HepG2 (cell line): Measurements from ENCODE around the gene TNIP1. TPM values are rescaled to one million over a fixed set of nuclear protein-coding genes. Genes with fewer than 3 reads are reported as not detected.

ENCODE experiments used
- ATAC-seq: fragments of 200-7000 bp; cut with Tn5 transposase; 3 replicates; pipeline ENCODE4 v1.9.1; 2020; ENCODE audit warnings: mild to moderate bottlenecking, moderate library complexity
- BruUV-seq: library from RNA; stranded (reverse); fragments of 400-500 nt; replicated peaks from 2 replicates; lab custom pipeline; 2021; lab: Mats Ljungman, UMichigan
- CTCF ChIA-PET: fragments of 300-600 bp; formaldehyde crosslinking; extraction: SDS; loops from one replicate; lab custom pipeline; 2021; ENCODE audit warnings: low total read pairs, inconsistent platforms, low intra/inter-chr PET ratio; lab: Yijun Ruan, JAX
- POLR2A ChIA-PET: fragments of 350-600 bp; sonication (Branson Sonifier 250); formaldehyde crosslinking; loops from one replicate; lab custom pipeline; 2020; ENCODE audit warnings: antibody characterized with exemption, inconsistent platforms; lab: Yijun Ruan, JAX
- DNase-seq: peaks from one replicate; pipeline ENCODE4 v3.0.0-alpha.2; 2015; ENCODE audit warnings: low spot score
- FAIRE-seq: peaks from 3 replicates; lab custom pipeline; 2011; peaks lifted over from hg19 to GRCh38; lab: Jason Lieb, UNC
- H2AFZ ChIP-seq: one replicate; pipeline ENCODE4 v1.6.1; 2011; ENCODE audit warnings: low read length, inconsistent platforms
- H3K27ac ChIP-seq: fragments of 300-600 bp; 3 replicates; pipeline ENCODE4 v1.8.0; 2011; ENCODE audit warnings: mixed run types, mild to moderate bottlenecking, mixed read lengths, low read length, inconsistent platforms; ENCODE audit not compliant: insufficient read depth; ENCODE audit errors: extremely low read length
- H3K27me3 ChIP-seq, 2 experiments: fragments of 200-600 bp in 1 of 2; 2 replicates in 1 of 2; 3 replicates in 1 of 2; pipeline versions ENCODE4 v1.6.0 to v1.8.0; 2011; ENCODE audit warnings: low read length in 2 of 2, mild to moderate bottlenecking in 2 of 2, moderate library complexity in 2 of 2, inconsistent platforms in 1 of 2; ENCODE audit not compliant: insufficient read depth in 2 of 2, control insufficient read depth in 1 of 2
- H3K36me3 ChIP-seq, 2 experiments: fragments of 200-600 bp in 1 of 2; replicated peaks in 1 of 2; 2 replicates in 1 of 2; 3 replicates in 1 of 2; pipeline versions ENCODE4 v1.5.1 to v1.8.0; 2011; ENCODE audit warnings: low read length in 2 of 2, inconsistent platforms in 1 of 2; ENCODE audit not compliant: insufficient read depth in 2 of 2, control insufficient read depth in 1 of 2
- H3K4me1 ChIP-seq: 2 replicates; pipeline ENCODE4 v1.5.1; 2012; ENCODE audit warnings: low read length, inconsistent platforms; ENCODE audit not compliant: insufficient read depth
- H3K4me2 ChIP-seq: 2 replicates; pipeline ENCODE4 v1.6.0; 2011; ENCODE audit warnings: low read depth, low read length, inconsistent platforms
- H3K4me3 ChIP-seq, 3 experiments: fragments of 200-600 bp in 1 of 3; sonication (generic), shearing (Covaris generic) in 1 of 3; replicated peaks in 1 of 3; 2 replicates each; pipeline ENCODE4 v1.5.1; 2011 to 2016; ENCODE audit warnings: low read length in 3 of 3, inconsistent platforms in 2 of 3, low read depth in 2 of 3, mild to moderate bottlenecking in 2 of 3, control low read depth in 1 of 3, mixed read lengths in 1 of 3; ENCODE audit not compliant: insufficient read depth in 1 of 3
- H3K79me2 ChIP-seq: one replicate; pipeline ENCODE4 v1.6.1; 2011; ENCODE audit warnings: low read length, inconsistent platforms; ENCODE audit not compliant: insufficient read depth
- H3K9ac ChIP-seq: 2 replicates; pipeline ENCODE4 v1.6.0; 2011; ENCODE audit warnings: mild to moderate bottlenecking, low read depth, low read length, inconsistent platforms; ENCODE audit not compliant: insufficient read depth
- H3K9me3 ChIP-seq: 2 replicates; pipeline ENCODE4 v1.5.1; 2012; ENCODE audit warnings: mild to moderate bottlenecking, low read length
- H4K20me1 ChIP-seq: 2 replicates; pipeline ENCODE4 v1.6.0; 2011; ENCODE audit warnings: inconsistent platforms, mild to moderate bottlenecking, low read length, moderate library complexity; ENCODE audit not compliant: insufficient read depth
- AHDC1 ChIP-seq: sonication (generic); formaldehyde crosslinking; IDR thresholded peaks from 2 replicates; pipeline ENCODE4 v1.5.1; 2020; ENCODE audit warnings: mild to moderate bottlenecking, missing genetic modification reagents, borderline replicate concordance
- EEA1 ChIP-seq: sonication (generic); formaldehyde crosslinking; IDR thresholded peaks from 2 replicates; pipeline ENCODE4 v1.5.1; 2020; ENCODE audit warnings: mild to moderate bottlenecking, missing genetic modification reagents, borderline replicate concordance
- GTF2F1 ChIP-seq: fragments of 150-350 bp; IDR thresholded peaks from 2 replicates; pipeline ENCODE4 v1.6.1; 2014; ENCODE audit warnings: low read length
- KDM2A ChIP-seq: sonication (generic); formaldehyde crosslinking; IDR thresholded peaks from 2 replicates; pipeline ENCODE4 v1.4.0; 2020; ENCODE audit warnings: low read depth, missing genetic modification reagents, borderline replicate concordance
- NR0B2 ChIP-seq: sonication (generic); formaldehyde crosslinking; IDR thresholded peaks from 2 replicates; pipeline ENCODE4 v1.4.0; 2020; ENCODE audit warnings: mild to moderate bottlenecking, missing genetic modification reagents
- POLR2A ChIP-seq, 2 experiments: IDR thresholded peaks; 2 replicates each; pipeline ENCODE4 v1.6.1; 2011; ENCODE audit warnings: low read depth in 2 of 2, low read length in 2 of 2, mild to moderate bottlenecking in 1 of 2, moderate library complexity in 1 of 2; ENCODE audit not compliant: insufficient read depth in 1 of 2
- POLR2AphosphoS5 ChIP-seq: IDR thresholded peaks from 2 replicates; pipeline ENCODE4 v1.6.1; 2012; ENCODE audit warnings: low read depth, low read length
- SATB2 ChIP-seq: sonication (generic); formaldehyde crosslinking; IDR thresholded peaks from 2 replicates; pipeline ENCODE4 v1.5.0; 2020; ENCODE audit warnings: missing genetic modification reagents
- ZBTB3 ChIP-seq: sonication (generic); formaldehyde crosslinking; IDR thresholded peaks from 2 replicates; pipeline ENCODE4 v1.4.0; 2020; ENCODE audit warnings: low read depth, mild to moderate bottlenecking, moderate library complexity, missing genetic modification reagents, borderline replicate concordance
- ZNF263 ChIP-seq: sonication (generic); formaldehyde crosslinking; IDR thresholded peaks from 2 replicates; pipeline ENCODE4 v1.4.0; 2020; ENCODE audit warnings: missing genetic modification reagents
- ZNF556 ChIP-seq: sonication (generic); formaldehyde crosslinking; IDR thresholded peaks from 2 replicates; pipeline ENCODE4 v1.4.0; 2020; ENCODE audit warnings: mild to moderate bottlenecking, missing genetic modification reagents, borderline replicate concordance
- ZNF883 ChIP-seq: sonication (generic); formaldehyde crosslinking; IDR thresholded peaks from 2 replicates; pipeline ENCODE4 v1.5.1; 2020; ENCODE audit warnings: mild to moderate bottlenecking, missing genetic modification reagents; ENCODE audit errors: not compliant biosample characterization
- ZSCAN21 ChIP-seq: sonication (generic); formaldehyde crosslinking; IDR thresholded peaks from 2 replicates; pipeline ENCODE4 v1.8.0; 2022; ENCODE audit warnings: mild to moderate bottlenecking, missing genetic modification reagents, moderate library complexity, borderline replicate concordance
- WGBS: methylation state at CpG from one replicate; pipeline ENCODE4 v1.1.6; 2017; ENCODE audit warnings: low lambda C conversion rate; 5-methylcytosine and 5-hydroxymethylcytosine counted together
- in situ Hi-C: cut with HindIII; loops from 2 replicates; pipeline ENCODE4 v1.10.0; 2017; ENCODE audit warnings: low pct_unique_long_range_greater_than_20kb; ENCODE audit not compliant: extremely low pct_ligation_motif_present
- intact Hi-C: fragments of 100-400 bp; cut with micrococcal nuclease; formaldehyde crosslinking; loops from one replicate; pipeline ENCODE4 v1.10.0; 2022; ENCODE audit not compliant: unreplicated experiment
- polyA plus RNA-seq, 8 experiments: library from polyadenylated mRNA; depleted of rRNA in 3 of 8; stranded (reverse) in 7 of 8; unstranded in 1 of 8; fragments of >200 nt; fragmentation: Illumina TruSeq in 4 of 8; extraction: Trizol in 4 of 8; gene quantifications; 2 replicates each; pipeline versions ENCODE4 v1.2.1 to v1.2.3, GENCODE V29; 2011 to 2016; ENCODE audit warnings: low read depth in 4 of 8, missing spikeins in 1 of 8, mixed read lengths in 1 of 8; ENCODE audit not compliant: insufficient read depth in 1 of 8
- total RNA-seq, 5 experiments: library from RNA; depleted of rRNA; stranded (reverse); fragments of >200 nt; fragmentation: Illumina TruSeq; extraction: Trizol; gene quantifications; 2 replicates each; pipeline ENCODE4 v1.2.3, GENCODE V29; 2016; ENCODE audit warnings: low read depth in 1 of 5

Gene TNIP1
- total and polyA plus RNA-seq, 2 of the 13 experiments (the other 11 are each of a cell fraction or from before 2014, with no cell fraction given): 26.2 to 45.9 TPM

GRCh38 chr5:151024440-151025249, 56.2 kb downstream of the TNIP1 start:
- Histone ChIP-seq H3K79me2 (peaks cover 33% of the 10 kb centered on the region), H3K4me1 (peaks cover 48% of the 10 kb centered on the region), H3K4me2 (peak overlapping the region; percentile 33; the same call in 1 of the 2 replicates), H2AFZ (no peak overlapping the region), H3K9me3 (no peaks in the 10 kb centered on the region)
- BruUV-seq: no TSS peak
- DNase-seq: no peak
- TF ChIP-seq ZBTB3 (no peak), EEA1 (CRISPR knock-in tag) (no peak), SATB2 (CRISPR knock-in tag) (peak; percentile 94; the same call in 1 of the 2 replicates), ZNF883 (CRISPR knock-in tag) (no peak), AHDC1 (CRISPR knock-in tag) (no peak), KDM2A (no peak), POLR2AphosphoS5 (peak; percentile 19; the same call in 1 of the 2 replicates), GTF2F1 (no peak), POLR2A (IDR thresholded peaks at IDR 0.05; ENCODE audit: insufficient read depth in 1 of 2, low read depth in 2 of 2, low read length in 2 of 2) (peak in 1 of 2 experiments; percentile 62; a peak in 2 of 4 replicates), NR0B2 (no peak), ZNF263 (CRISPR knock-in tag) (no peak), ZSCAN21 (CRISPR knock-in tag) (0 out of 2 replicates have a peak, but pooled peaks have one; percentile 38), ZNF556 (CRISPR knock-in tag) (no peak)
- TF ChIP-seq, all 625 proteins: peak for 4
- no peak for ATAC-seq
- Histone ChIP-seq H3K4me3 (0 out of 6 replicates have a peak overlapping the region, but pooled peaks of 1 of the 3 experiments have one; percentile 15), H3K36me3 (peaks cover 30 to 61% of the 10 kb centered on the region in 2 experiments), H4K20me1 (peaks cover 46% of the 10 kb centered on the region), H3K27ac (no peak overlapping the region), H3K9ac (no peak overlapping the region), H3K27me3 (no peaks in the 10 kb centered on the region; a peak in 1 of 5 replicates)
- POLR2A ChIA-PET: no interaction called here
- CTCF ChIA-PET: no interaction called here
- no peak for FAIRE-seq
- 98% methylated on average over 6 of the region's 7 CpGs for WGBS
- in situ Hi-C loops: no loop called here
- intact Hi-C loops: no loop called here
